ENCODE results near the gene FAM221B.

DNA sequence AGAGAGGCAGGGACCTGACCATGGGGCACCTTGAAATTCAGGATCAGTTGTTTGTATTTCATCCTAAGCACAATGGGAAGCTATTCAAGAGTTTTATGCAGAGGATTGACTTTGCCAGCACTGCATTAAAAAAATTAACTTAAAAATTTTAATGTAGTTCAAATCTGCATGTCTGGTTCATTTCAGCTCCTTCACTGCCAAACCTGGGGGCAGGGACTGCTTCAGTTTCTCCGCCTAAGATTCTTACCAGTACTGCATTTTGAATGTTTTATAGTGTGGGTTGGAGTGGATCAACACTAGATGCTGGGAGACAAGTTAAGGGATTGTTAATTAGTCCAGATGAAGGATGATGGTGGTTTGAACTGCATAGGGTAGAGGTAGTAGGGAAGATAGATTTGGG is 58.8 kb downstream of the FAM221B start:
- TF ChIP-seq, protein P1, sequence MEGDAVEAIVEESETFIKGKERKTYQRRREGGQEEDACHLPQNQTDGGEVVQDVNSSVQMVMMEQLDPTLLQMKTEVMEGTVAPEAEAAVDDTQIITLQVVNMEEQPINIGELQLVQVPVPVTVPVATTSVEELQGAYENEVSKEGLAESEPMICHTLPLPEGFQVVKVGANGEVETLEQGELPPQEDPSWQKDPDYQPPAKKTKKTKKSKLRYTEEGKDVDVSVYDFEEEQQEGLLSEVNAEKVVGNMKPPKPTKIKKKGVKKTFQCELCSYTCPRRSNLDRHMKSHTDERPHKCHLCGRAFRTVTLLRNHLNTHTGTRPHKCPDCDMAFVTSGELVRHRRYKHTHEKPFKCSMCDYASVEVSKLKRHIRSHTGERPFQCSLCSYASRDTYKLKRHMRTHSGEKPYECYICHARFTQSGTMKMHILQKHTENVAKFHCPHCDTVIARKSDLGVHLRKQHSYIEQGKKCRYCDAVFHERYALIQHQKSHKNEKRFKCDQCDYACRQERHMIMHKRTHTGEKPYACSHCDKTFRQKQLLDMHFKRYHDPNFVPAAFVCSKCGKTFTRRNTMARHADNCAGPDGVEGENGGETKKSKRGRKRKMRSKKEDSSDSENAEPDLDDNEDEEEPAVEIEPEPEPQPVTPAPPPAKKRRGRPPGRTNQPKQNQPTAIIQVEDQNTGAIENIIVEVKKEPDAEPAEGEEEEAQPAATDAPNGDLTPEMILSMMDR (IDR thresholded peaks at IDR 0.05), result no peak
- no peak for TF ChIP-seq POLR2A (IDR thresholded peaks at IDR 0.05)

Measured in stomach (tissue), 4 donors.